ENCODE data around the gene RABL6.
"Not testable (repeated sequence)": the region's sequence is repeated elsewhere in the genome, so short reads cannot be mapped to it uniquely, and the experiment has no call there.

Gene RABL6

GRCh38 chr9:136766410-136767120 lies 41.2 kb upstream of the RABL6 start:
- peak; percentile 27 for TF ChIP-seq CTCF (IDR thresholded peaks at IDR 0.05; ENCODE audit: control insufficient read depth, insufficient read depth, low read depth, low read length, missing control alignments)
- not testable (repeated sequence) for DNase-seq (ENCODE audit: low read depth); H3K4me3 ChIP-seq (ENCODE audit: control insufficient read depth, low read depth, low read length)

- DNase-seq (ENCODE audit: low read depth): no peak
- no peak overlapping the region for H3K4me3 ChIP-seq (ENCODE audit: control insufficient read depth, low read depth, low read length)
- TF ChIP-seq CTCF (IDR thresholded peaks at IDR 0.05; ENCODE audit: control insufficient read depth, insufficient read depth, low read depth, low read length, missing control alignments): peak; percentile 58
Measured at GRCh38 chr9:136769710-136770191, 38.0 kb upstream of the RABL6 start.

- no peak for TF ChIP-seq CTCF (IDR thresholded peaks at IDR 0.05; ENCODE audit: control insufficient read depth, insufficient read depth, low read depth, low read length, missing control alignments)
- DNase-seq (ENCODE audit: low read depth): no peak
- no peak overlapping the region for H3K4me3 ChIP-seq (ENCODE audit: control insufficient read depth, low read depth, low read length)
Measured at GRCh38 chr9:136771907-136772415, 35.8 kb upstream of the RABL6 start.

GRCh38 chr9:136773386-136774044 lies 34.2 kb upstream of the RABL6 start:
- no peak overlapping the region for H3K4me3 ChIP-seq (ENCODE audit: control insufficient read depth, low read depth, low read length)
- DNase-seq (ENCODE audit: low read depth): no peak
- no peak for TF ChIP-seq CTCF (IDR thresholded peaks at IDR 0.05; ENCODE audit: control insufficient read depth, insufficient read depth, low read depth, low read length, missing control alignments)

GRCh38 chr9:136774416-136775045 lies 33.2 kb upstream of the RABL6 start:
- no peak for TF ChIP-seq CTCF (IDR thresholded peaks at IDR 0.05; ENCODE audit: control insufficient read depth, insufficient read depth, low read depth, low read length, missing control alignments)
- DNase-seq (ENCODE audit: low read depth): no peak
- no peak overlapping the region for H3K4me3 ChIP-seq (ENCODE audit: control insufficient read depth, low read depth, low read length)

GRCh38 chr9:136775191-136775590 lies 32.6 kb upstream of the RABL6 start:
- no peak for TF ChIP-seq CTCF (IDR thresholded peaks at IDR 0.05; ENCODE audit: control insufficient read depth, insufficient read depth, low read depth, low read length, missing control alignments)
- no peak for DNase-seq (ENCODE audit: low read depth)
- H3K4me3 ChIP-seq (ENCODE audit: control insufficient read depth, low read depth, low read length): no peak overlapping the region

Measured in AG09309 (cell line).